Stomach (tissue), 4 donors: ENCODE data around the gene SPG7.

ENCODE experiments used
- EP300 ChIP-seq: sonication (generic); formaldehyde crosslinking; IDR thresholded peaks from one replicate; pipeline ENCODE4 v1.6.1; 2017; ENCODE audit warnings: antibody characterized with exemption
- POLR2A ChIP-seq, 4 donors: fragments of 450-650 bp; IDR thresholded peaks; one replicate each; pipeline ENCODE4 v1.6.1; 2016; ENCODE audit warnings: antibody characterized with exemption in 4 of 4, control low read depth in 2 of 4, mild to moderate bottlenecking in 1 of 4, moderate library complexity in 1 of 4
- TF ChIP-seq, protein P1 (sequence below), 7 experiments: fragments of 450-650 bp in 4 of 7; fragments of 200-600 bp in 3 of 7; sonication (generic) in 3 of 7; IDR thresholded peaks; one replicate each; pipeline ENCODE4 v1.5.1; 2016 to 2019; ENCODE audit warnings: antibody characterized with exemption in 7 of 7, control low read depth in 2 of 7, mild to moderate bottlenecking in 1 of 7

DNA sequence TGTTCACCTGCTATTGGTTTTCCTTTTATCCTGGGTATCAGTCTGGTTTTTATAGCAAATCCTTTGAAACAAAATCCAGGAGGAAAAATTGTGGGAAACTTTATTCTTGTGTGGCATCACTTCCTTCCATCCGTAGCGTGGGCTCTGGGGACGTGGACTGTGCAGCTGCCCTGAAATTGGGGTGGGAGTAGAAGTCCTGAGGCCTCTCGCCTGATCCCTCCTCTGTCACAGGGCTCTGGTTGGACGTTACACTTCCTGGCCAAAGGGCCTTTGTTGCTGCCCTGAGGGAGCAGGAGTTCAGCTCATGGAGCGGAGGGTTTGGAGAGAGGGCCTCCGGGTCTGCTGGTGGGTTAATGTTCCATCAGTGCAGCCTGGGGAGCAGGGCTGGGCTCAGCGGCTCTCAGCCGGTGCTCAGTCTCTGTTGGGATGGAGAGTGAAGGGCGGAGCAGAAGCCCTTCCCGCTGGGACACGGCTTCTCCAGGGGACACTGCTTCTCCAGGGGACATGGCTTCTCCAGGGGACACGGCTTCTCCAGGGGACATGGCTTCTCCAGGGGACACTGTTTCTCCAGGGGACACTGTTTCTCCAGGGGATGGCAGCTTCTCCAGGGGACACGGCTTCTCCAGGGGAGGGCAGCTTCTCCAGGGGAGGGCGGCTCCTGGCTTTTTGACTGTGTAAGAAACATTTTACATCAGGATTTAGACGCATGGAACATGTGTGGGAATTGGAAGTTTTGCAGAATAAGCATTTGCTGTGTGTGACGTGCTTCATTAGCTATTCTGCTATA lies 37.0 kb downstream of the SPG7 start:
- TF ChIP-seq, protein P1, sequence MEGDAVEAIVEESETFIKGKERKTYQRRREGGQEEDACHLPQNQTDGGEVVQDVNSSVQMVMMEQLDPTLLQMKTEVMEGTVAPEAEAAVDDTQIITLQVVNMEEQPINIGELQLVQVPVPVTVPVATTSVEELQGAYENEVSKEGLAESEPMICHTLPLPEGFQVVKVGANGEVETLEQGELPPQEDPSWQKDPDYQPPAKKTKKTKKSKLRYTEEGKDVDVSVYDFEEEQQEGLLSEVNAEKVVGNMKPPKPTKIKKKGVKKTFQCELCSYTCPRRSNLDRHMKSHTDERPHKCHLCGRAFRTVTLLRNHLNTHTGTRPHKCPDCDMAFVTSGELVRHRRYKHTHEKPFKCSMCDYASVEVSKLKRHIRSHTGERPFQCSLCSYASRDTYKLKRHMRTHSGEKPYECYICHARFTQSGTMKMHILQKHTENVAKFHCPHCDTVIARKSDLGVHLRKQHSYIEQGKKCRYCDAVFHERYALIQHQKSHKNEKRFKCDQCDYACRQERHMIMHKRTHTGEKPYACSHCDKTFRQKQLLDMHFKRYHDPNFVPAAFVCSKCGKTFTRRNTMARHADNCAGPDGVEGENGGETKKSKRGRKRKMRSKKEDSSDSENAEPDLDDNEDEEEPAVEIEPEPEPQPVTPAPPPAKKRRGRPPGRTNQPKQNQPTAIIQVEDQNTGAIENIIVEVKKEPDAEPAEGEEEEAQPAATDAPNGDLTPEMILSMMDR (IDR thresholded peaks at IDR 0.05) = no peak
- TF ChIP-seq POLR2A (IDR thresholded peaks at IDR 0.05) = no peak
- TF ChIP-seq EP300 = no peak
